ENCODE measurements around the gene WT1. TPM values are rescaled to one million over a fixed set of nuclear protein-coding genes. Genes with fewer than 3 reads are reported as not detected.

The WT1 gene
- total RNA-seq, 1 donor from 2014 or later, result not detected

DNA sequence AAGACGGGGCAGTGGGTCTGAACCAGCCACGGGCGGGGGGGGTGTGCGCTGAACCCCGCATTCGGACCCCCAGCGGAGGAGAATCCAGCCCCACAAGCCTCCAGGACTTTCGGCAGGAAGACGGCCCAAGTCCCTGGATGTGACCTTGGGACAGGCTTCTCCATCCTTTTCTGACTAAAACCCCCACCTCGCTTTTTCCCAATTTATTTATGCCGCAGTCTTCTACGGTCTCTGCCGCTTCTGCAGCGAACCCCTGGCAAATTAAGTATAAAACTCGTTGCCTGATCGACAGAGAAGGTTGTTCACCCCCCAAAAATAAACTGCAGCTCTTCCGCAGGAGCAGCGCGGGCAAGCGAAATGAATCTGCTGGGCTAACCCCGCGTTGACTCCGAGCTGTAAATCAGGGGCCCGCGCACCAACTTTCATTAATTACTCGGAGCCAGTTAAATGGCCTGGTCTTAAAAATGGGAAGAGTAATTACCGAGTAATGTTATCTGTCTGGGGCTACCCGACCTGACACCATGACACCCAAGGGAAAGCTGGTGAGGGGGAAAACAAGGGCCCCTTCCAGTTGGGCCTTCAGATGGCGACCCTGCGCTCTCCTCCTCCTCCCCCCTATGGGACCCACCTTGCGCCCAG is 6.6 kb downstream of the WT1 start:
- no peak for DNase-seq (ENCODE audit: extremely low spot score, unreplicated experiment)
- TF ChIP-seq, protein P1, sequence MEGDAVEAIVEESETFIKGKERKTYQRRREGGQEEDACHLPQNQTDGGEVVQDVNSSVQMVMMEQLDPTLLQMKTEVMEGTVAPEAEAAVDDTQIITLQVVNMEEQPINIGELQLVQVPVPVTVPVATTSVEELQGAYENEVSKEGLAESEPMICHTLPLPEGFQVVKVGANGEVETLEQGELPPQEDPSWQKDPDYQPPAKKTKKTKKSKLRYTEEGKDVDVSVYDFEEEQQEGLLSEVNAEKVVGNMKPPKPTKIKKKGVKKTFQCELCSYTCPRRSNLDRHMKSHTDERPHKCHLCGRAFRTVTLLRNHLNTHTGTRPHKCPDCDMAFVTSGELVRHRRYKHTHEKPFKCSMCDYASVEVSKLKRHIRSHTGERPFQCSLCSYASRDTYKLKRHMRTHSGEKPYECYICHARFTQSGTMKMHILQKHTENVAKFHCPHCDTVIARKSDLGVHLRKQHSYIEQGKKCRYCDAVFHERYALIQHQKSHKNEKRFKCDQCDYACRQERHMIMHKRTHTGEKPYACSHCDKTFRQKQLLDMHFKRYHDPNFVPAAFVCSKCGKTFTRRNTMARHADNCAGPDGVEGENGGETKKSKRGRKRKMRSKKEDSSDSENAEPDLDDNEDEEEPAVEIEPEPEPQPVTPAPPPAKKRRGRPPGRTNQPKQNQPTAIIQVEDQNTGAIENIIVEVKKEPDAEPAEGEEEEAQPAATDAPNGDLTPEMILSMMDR (IDR thresholded peaks at IDR 0.05), result no peak
- Mint-ChIP-seq H3K4me1 (ENCODE audit: unreplicated experiment) (peaks cover 9% of the 10 kb centered on the region), H3K36me3 (ENCODE audit: unreplicated experiment) (no peaks in the 10 kb centered on the region), H3K9me3 (ENCODE audit: unreplicated experiment) (no peaks in the 10 kb centered on the region), H3K27me3 (ENCODE audit: unreplicated experiment) (peaks cover 95% of the 10 kb centered on the region), H3K27ac (ENCODE audit: unreplicated experiment) (no peak overlapping the region), H3K4me3 (ENCODE audit: unreplicated experiment) (no peak overlapping the region)

DNA sequence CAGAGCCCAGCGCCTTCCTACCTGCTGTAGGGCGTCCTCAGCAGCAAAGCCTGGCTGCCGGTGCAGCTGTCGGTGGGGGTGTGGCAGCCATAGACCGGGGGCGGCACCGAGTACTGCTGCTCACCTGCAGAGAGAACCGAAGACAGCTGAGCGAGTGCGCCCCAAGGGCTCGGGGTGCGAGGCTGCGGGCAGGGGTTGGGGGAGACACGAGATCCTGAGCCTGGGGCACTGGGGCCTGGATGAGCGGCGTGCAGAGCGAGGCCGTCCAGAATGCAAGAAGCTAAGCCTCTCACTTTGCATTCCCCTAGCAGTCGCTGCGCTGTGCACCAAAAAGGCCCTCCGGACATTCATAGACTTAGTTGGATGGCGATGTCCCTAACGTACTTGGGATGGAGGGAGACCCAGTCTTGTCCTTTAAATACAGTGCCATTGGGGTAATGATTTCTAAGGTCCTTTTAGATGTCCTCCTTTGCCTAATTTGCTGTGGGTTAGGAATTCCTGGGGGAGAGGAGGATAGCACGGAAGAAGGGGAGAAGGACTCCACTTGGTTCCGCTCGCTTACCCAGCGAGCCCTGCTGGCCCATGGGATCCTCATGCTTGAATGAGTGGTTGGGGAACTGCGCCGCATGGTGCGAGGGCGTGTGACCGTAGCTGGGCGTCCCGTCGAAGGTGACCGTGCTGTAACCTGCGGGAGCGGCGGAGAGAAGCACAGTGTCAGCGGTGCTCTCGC is 7.2 kb downstream of the WT1 start:
- Mint-ChIP-seq H3K4me1 (ENCODE audit: unreplicated experiment) (peaks cover 3% of the 10 kb centered on the region), H3K27me3 (ENCODE audit: unreplicated experiment) (peaks cover 95% of the 10 kb centered on the region), H3K4me3 (ENCODE audit: unreplicated experiment) (no peak overlapping the region), H3K36me3 (ENCODE audit: unreplicated experiment) (no peaks in the 10 kb centered on the region), H3K9me3 (ENCODE audit: unreplicated experiment) (no peaks in the 10 kb centered on the region), H3K27ac (ENCODE audit: unreplicated experiment) (no peak overlapping the region)
- no peak for DNase-seq (ENCODE audit: extremely low spot score, unreplicated experiment)
- TF ChIP-seq, protein P1 (IDR thresholded peaks at IDR 0.05), result no peak

DNA sequence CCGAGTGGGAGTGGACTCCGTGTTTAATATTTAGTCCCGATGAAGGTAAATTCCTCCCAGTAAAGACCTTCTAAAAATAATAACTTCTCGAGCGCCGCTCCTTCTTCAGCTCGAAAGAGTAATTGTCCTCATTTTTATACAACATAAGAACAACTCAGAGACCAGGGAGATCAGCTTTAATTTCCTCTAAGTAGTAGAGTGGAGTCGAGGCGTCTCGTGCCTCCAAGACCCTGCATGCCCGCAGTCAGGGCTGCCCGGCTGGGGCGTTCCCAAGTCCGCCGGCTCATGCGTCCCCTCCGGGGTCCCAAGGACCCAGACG is 7.8 kb downstream of the WT1 start:
- H3K4me3 Mint-ChIP-seq (ENCODE audit: unreplicated experiment), result no peak overlapping the region
- no peak for DNase-seq (ENCODE audit: extremely low spot score, unreplicated experiment)
- no peak overlapping the region for H3K27ac Mint-ChIP-seq (ENCODE audit: unreplicated experiment)

DNA sequence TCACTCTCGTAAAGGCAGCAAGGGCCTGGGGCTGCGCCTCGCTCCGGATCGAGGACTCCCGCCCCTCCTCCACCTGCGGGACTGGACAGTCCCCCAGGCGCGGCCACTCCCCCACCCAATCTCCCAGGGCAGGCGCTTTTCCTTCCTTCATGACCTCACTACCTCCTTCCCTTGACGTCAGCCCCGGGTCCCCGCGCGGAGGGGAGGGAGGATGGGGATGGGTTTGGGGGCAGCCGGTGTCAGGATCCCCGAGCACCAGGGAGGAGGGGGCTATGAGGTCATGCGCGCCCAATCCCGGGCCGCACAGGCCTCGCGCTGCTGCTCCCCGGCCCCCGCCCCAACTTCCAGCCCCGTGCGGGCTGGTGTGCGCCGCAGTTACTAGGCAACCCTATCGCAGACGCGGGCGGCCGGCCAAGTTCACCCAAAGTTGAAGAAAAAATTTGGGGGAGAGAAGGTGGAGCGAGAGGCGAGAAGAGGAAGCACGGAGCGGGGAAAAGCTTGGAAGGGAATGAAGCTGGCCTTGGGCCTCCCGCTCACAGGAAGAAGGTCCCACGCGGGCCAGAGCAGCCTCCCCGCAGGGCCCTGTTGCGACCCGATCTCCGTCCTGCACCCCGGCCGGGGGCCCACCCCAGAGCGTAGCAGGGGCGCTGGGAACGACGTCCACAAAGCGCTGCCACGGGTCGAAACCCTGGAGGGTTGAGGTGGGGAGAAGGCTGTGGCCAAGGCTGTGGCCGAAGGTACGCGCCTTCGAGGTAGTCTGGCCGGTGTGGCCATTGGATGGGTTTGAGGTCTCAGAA is 8.3 kb downstream of the WT1 start:
- DNase-seq (ENCODE audit: extremely low spot score, unreplicated experiment), result no peak
- H3K4me3 Mint-ChIP-seq (ENCODE audit: unreplicated experiment), result no peak overlapping the region
- no peak overlapping the region for H3K27ac Mint-ChIP-seq (ENCODE audit: unreplicated experiment)
- H3K9me3 Mint-ChIP-seq (ENCODE audit: unreplicated experiment), result no peaks in the 10 kb centered on the region
- H3K4me1 Mint-ChIP-seq (ENCODE audit: unreplicated experiment), result no peaks in the 10 kb centered on the region
- TF ChIP-seq, protein P1 (IDR thresholded peaks at IDR 0.05), result no peak
- no peaks in the 10 kb centered on the region for H3K36me3 Mint-ChIP-seq (ENCODE audit: unreplicated experiment)
- H3K27me3 Mint-ChIP-seq (ENCODE audit: unreplicated experiment), result peaks cover 85% of the 10 kb centered on the region

More for the DNA sequence above, 7.8 kb downstream of the WT1 start:
- TF ChIP-seq, protein P1 (IDR thresholded peaks at IDR 0.05), result no peak
- H3K9me3 Mint-ChIP-seq (ENCODE audit: unreplicated experiment), result no peaks in the 10 kb centered on the region
- H3K27me3 Mint-ChIP-seq (ENCODE audit: unreplicated experiment), result peaks cover 91% of the 10 kb centered on the region
- H3K4me1 Mint-ChIP-seq (ENCODE audit: unreplicated experiment), result no peaks in the 10 kb centered on the region
- H3K36me3 Mint-ChIP-seq (ENCODE audit: unreplicated experiment), result no peaks in the 10 kb centered on the region

DNA sequence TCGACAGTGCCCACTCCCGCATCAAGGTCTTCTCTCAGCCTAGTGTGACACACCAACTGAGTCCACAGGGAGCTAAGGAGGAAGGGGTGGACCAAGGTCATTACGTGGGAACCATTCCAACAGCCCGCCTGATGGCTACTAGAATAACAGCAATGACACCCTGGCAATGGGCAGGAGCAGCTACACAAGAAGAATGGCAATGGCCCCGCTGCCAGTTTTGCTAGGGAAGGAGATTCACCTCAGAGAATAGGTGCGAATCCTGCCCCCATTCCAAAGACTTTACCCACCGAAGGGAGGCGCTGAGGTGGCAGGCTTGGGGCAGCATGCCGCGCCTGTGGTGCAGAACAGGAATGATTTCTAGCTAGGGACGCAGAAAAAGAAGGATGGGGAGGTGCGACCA is 9.1 kb downstream of the WT1 start:
- H3K9me3 Mint-ChIP-seq (ENCODE audit: unreplicated experiment), result no peaks in the 10 kb centered on the region
- TF ChIP-seq, protein P1 (IDR thresholded peaks at IDR 0.05), result no peak
- no peaks in the 10 kb centered on the region for H3K4me1 Mint-ChIP-seq (ENCODE audit: unreplicated experiment)
- H3K4me3 Mint-ChIP-seq (ENCODE audit: unreplicated experiment), result no peak overlapping the region
- H3K27ac Mint-ChIP-seq (ENCODE audit: unreplicated experiment), result no peak overlapping the region
- H3K36me3 Mint-ChIP-seq (ENCODE audit: unreplicated experiment), result no peaks in the 10 kb centered on the region
- peaks cover 83% of the 10 kb centered on the region for H3K27me3 Mint-ChIP-seq (ENCODE audit: unreplicated experiment)
- DNase-seq (ENCODE audit: extremely low spot score, unreplicated experiment), result no peak

Measured in osteocyte (in vitro differentiated cells).